ENCODE results near the gene AMN.
"Not testable (repeated sequence)": the region's sequence is repeated elsewhere in the genome, so short reads cannot be mapped to it uniquely, and the experiment has no call there.

The AMN gene

GRCh38 chr14:102913341-102914211, 8.9 kb upstream of the AMN start:
- no peak for DNase-seq (ENCODE audit: low read depth)

GRCh38 chr14:102914474-102915291, 7.8 kb upstream of the AMN start:
- no peak for DNase-seq (ENCODE audit: low read depth)

DNA sequence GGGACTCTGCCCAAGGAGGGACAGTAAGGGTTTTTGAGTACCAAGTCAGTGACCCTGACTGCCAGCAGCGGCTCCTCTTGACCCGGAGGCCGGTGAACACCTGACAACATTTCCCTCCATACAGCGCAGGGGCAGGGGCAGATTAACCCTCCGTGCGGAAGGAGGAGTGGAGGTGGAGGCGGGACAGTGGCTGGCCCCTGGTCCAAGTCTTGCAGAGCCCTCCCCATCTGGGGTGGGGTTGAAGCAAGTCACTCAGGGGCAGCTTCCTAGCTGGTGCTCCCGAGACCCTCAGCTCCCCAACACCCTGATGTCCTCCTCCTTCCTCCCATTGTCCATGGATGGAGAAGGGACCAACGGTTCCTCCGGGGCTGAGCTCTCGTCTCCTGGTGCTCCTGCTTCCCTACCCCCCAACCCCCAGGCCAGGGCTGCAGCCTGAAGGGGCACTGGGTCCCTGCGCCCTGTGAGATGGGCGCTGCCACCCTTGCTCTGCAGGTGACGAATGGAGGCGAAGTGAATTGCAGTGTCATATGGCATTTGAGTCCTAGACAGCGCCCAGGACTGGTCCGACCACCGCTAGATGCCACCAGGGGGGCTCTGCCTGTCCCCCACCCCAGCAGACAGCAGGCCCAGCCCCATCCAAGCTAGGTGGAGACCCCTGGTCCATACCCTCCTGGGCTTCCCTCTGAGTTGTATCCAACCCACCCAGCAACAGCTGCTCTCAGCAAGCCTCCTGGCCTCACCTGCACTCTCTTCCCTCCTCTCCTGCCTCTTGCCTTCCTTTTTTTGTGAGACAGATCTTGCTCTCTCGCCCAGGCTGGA, 7.0 kb upstream of the AMN start:
- no peak for DNase-seq (ENCODE audit: low read depth)

DNA sequence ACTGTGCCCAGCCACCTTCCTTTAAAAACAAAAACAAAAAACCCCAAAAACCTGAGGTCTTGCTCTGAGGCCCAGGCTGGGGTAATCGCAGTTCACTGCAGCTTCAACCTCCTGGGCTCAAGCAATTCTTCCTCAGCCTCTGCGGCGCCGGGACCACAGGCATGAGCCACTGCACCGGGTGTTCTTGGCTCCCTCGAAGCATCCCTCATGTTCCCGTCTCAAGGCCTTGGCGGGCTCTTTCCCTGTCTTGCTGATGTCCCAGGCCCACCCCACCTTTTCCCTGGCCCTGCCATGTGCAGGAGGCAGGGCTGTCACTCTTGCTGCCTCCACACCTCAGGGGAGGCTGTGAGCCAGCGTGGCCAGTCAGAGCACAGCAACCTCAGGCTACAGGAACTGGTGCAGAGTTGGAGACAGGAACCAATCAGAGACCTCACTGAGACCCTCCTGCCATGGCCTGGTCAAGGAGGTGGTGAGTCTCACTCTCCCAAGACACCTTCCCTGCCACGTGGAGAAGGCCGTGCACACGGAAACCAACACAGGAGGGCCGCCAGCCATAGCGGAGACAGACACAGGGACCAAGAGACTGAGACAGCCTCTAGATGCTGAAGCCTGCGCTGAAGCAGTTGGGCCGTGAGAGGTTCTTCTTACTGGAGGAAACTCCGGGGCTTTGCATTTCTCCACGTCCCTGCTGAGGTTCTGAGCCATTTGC, 6.0 kb upstream of the AMN start:
- DNase-seq (ENCODE audit: low read depth) = no peak

GRCh38 chr14:102917056-102917385, 5.4 kb upstream of the AMN start:
- DNase-seq (ENCODE audit: low read depth) = no peak

GRCh38 chr14:102917469-102918211, 4.8 kb upstream of the AMN start:
- DNase-seq (ENCODE audit: low read depth) = no peak

DNA sequence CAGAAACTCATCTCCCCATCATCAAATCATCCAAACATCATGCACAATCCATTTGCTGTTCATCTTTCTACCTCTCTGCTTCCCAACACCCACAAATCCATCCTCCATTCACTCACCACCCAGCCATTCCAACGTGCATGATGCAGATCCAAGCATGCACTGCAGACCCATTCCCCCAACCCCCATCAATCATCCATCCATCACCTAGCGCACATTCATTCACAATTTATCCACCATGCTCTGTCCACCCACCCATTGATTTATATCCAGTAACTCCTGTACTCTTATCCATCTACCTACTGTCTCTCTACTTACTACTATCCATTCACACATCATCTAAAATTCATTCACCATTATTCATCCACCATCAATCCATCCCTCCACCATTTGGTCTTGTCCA, 4.0 kb upstream of the AMN start:
- no peak for DNase-seq (ENCODE audit: low read depth)

DNA sequence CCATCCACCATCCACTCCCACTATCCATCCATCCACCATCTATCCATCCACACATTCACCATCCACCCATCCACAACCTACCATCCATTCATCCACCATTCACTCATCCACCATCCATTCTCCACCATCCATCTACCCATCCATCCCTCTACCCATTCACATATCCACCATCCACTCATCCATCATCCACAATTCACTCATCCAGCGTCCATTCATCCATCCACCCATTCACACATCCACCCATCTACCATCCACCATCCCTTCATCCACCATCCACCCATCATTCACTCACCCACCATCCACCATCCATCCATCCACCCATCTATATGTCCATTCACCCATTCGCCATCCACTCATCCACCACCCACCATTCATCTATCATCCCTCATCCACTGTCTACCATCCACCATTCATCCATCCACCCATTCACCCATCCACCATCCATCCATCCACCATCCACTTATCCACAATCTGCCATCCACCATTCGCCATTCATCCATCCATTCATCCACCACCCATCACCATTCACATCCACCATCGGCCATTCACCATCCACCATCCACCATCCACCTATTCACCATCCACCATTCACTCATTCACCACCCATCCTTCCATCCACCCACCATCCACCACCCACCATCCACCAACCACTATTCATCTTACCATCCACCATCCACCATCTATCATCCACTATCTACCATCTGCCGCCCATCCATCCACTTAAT, 2.0 kb upstream of the AMN start:
- DNase-seq (ENCODE audit: low read depth) = no peak

- no peak for DNase-seq (ENCODE audit: low read depth)
Observed at GRCh38 chr14:102920998-102921304, 1.5 kb upstream of the AMN start.

DNA sequence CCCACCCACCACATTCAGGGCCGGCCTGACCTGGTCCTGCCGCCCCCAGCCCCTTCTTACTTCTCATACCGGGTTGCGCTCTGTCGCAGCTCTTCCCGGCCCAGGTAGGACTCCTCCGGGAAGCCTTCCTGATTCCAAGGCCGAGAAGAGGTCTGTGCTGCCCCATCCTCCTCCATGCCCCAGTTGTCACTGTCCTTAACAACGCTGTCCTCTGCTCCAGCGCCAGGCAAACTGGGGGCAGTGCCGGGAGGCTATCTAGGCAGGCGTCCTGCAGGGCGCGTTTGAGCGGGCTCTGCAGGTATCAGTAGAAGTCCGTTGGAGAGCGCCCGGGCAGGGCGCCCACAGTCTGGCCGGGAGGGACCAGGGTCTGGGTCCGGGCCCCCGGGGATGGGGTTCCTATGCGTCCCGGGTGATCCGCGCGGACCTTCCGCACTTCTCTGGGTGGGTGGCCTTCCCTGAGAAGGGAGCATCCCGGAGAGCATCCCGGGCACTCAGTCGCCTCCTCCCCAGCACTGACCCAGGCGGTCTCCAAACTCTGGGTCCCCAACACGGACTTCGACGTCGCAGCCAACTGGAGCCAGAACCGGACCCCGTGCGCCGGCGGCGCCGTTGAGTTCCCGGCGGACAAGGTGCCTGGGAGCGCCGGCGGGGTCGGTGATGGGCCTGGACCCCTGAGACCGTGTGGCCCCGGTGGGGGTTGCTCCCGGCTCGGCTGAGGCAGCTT, 900 bp downstream of the AMN start:
- DNase-seq (ENCODE audit: low read depth) = no peak

GRCh38 chr14:102923925-102924486, 1.5 kb downstream of the AMN start:
- DNase-seq (ENCODE audit: low read depth) = no peak

DNA sequence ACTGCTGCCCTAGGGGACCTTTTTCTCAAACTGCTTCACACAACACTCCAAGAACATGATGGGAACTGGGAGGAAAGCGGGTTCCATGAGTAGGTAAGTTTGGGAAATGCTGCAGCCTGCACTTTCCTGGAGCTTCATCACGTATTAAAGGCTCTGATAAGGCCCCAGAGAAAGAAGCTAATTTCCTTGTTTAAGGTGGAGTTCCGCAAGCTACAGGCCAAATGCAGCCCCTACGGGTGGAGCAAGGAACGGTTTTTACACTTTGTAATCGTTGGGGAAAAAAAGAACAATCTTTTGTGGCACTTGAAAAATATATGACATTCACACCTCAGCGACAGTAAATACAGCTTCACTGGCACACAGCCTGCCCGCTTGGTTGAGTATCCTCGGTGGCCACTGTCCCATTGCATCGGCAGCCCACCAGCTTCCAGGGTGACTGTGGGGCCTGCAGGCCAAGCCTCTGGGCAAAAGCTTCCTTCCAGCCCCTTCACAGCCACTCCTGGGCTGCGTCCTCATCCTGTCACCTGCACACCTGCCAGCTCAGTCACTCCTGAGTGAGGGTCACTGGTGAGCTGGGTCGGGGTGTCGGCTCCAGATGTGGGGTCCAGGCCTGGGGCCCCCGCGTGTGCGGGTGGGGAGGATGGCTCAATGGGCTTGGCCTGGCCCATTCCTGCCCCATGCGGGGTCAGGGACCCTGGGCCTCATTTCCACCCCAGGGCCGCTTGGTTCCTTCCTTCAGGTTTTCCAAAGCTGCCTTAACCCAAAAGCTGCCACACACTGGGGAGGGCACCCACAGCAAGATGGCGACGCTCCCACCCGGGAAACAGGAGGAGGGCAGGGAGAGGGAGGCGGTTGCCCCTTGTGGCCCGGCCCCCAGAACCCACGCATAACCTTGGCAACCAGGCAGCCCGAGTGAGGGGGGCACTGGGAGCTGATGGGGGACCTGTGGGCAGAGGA, 2.4 kb downstream of the AMN start:
- no peak for DNase-seq (ENCODE audit: low read depth)

DNA sequence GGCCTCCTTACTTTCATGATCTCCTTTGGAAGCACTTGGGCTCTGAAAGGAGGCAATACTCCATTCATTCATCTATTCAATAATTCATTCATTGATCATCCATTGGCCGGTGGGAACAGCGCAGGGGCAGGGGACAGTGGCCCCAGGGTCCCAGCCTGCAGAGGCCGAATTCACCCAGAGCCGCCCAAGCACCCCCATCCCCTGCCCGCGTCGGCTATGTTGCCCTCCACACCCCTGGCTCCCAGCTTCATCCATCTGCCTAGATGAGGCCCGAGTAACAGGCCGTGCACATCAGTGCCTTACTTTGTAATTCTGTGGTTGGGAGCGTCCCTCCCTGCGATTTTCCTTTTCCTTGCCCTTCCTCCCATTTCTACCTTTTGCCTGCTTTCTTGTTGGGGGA, 3.2 kb downstream of the AMN start:
- DNase-seq (ENCODE audit: low read depth) = no peak

DNA sequence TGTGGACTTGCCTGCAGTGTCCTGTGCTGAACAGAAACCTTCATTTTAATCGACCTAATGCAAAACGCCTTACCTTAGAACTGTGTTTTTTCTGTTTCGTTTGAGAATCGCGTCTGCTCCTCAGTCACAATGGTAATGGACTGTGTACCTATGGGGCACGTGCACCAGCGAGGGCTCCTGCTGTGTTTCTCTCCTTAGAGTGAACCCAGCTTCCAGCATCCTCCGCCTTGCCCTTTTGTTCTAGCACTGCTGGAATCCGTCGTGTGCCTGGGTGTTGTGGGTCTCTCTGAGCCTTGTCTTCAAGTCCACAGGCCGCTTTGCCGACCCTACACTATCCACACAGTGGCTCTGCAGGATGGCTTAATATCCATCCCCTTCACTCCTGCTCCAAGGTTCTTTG, 3.6 kb downstream of the AMN start:
- no peak for DNase-seq (ENCODE audit: low read depth)

GRCh38 chr14:102926840-102927239, 4.4 kb downstream of the AMN start:
- DNase-seq (ENCODE audit: low read depth) = not testable (repeated sequence)

GRCh38 chr14:102927346-102927877, 4.9 kb downstream of the AMN start:
- no peak for DNase-seq (ENCODE audit: low read depth)

- no peak for DNase-seq (ENCODE audit: low read depth)
Observed at GRCh38 chr14:102927878-102928411, 5.5 kb downstream of the AMN start.
